GM18867 (cell line): Measurements from ENCODE around the gene VGLL3.
"Not testable (repeated sequence)": the region's sequence is repeated elsewhere in the genome, so short reads cannot be mapped to it uniquely, and the experiment has no call there.

Experiments used
- ATAC-seq: cut with Tn5 transposase; IDR thresholded peaks from one replicate; pipeline ENCODE4 v1.9.1; 2021; ENCODE audit warnings: mild to moderate bottlenecking, moderate library complexity; ENCODE audit not compliant: unreplicated experiment

The VGLL3 gene

GRCh38 chr3:86990012-86990733 lies 776 bp downstream of the VGLL3 start:
- no peak for ATAC-seq

- no peak for ATAC-seq
Measured at GRCh38 chr3:86989611-86990010, 1.3 kb downstream of the VGLL3 start.

- no peak for ATAC-seq
Measured at GRCh38 chr3:86989006-86989405, 1.9 kb downstream of the VGLL3 start.

GRCh38 chr3:86988235-86988634 lies 2.7 kb downstream of the VGLL3 start:
- no peak for ATAC-seq

- ATAC-seq: no peak
Measured at GRCh38 chr3:86987421-86987715, 3.6 kb downstream of the VGLL3 start.

GRCh38 chr3:86986671-86987420 lies 4.1 kb downstream of the VGLL3 start:
- ATAC-seq: no peak

GRCh38 chr3:86985181-86985826 lies 5.6 kb downstream of the VGLL3 start:
- no peak for ATAC-seq

- ATAC-seq: no peak
Measured at GRCh38 chr3:86984271-86984670, 6.7 kb downstream of the VGLL3 start.

- ATAC-seq: no peak
Measured at GRCh38 chr3:86982883-86983282, 8.1 kb downstream of the VGLL3 start.

GRCh38 chr3:86978111-86978551 lies 12.8 kb downstream of the VGLL3 start:
- ATAC-seq: no peak

GRCh38 chr3:86976219-86976618 lies 14.7 kb downstream of the VGLL3 start:
- no peak for ATAC-seq

GRCh38 chr3:86974177-86974576 lies 16.8 kb downstream of the VGLL3 start:
- ATAC-seq: not testable (repeated sequence)

- ATAC-seq: no peak
Measured at GRCh38 chr3:86973440-86973839, 17.5 kb downstream of the VGLL3 start.

- peak; percentile 74 for ATAC-seq
Measured at GRCh38 chr3:86969500-86970189, 21.3 kb downstream of the VGLL3 start.

- no peak for ATAC-seq
Measured at GRCh38 chr3:86968244-86968932, 22.6 kb downstream of the VGLL3 start.

- ATAC-seq: no peak
Measured at GRCh38 chr3:86967062-86967461, 23.9 kb downstream of the VGLL3 start.

GRCh38 chr3:86965166-86965565 lies 25.8 kb downstream of the VGLL3 start:
- ATAC-seq: no peak

- no peak for ATAC-seq
Measured at GRCh38 chr3:86963611-86964010, 27.3 kb downstream of the VGLL3 start.

GRCh38 chr3:86961297-86961696 lies 29.7 kb downstream of the VGLL3 start:
- ATAC-seq: no peak

- ATAC-seq: no peak
Measured at GRCh38 chr3:86960550-86960949, 30.4 kb downstream of the VGLL3 start.

- no peak for ATAC-seq
Measured at GRCh38 chr3:86958534-86958933, 32.4 kb downstream of the VGLL3 start.
